ENCODE measurements around the gene USP47. TPM values are rescaled to one million over a fixed set of nuclear protein-coding genes. Genes with fewer than 3 reads are reported as not detected.
A peak's percentile ranks its signal among the peaks of the same experiment; 100 is the strongest.

USP47 gene
- total RNA-seq, 1 experiment from 2014 or later, result 37.5 TPM

DNA sequence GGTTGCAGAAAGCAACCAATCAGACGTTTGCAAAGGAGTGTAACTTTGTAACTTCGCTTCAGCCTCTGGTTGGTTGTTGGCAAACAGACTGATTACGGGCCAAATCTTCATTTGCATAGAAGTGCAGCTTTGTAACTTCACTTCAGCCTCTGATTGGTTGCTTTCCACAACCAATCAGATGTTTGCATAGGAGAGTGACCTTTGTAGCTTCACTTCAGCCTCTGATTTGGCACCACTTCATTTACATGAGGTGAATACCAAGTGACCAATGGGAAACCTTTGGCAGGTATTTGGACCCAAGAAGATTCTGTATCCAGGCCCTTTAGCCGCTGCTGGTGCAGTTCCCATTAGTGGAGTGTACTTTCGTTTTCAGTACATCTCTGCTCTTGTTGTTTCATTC, 16.0 kb downstream of the USP47 start:
- no peaks in the 10 kb centered on the region for H3K36me3 Mint-ChIP-seq (ENCODE audit: insufficient read depth, unreplicated experiment)
- H3K4me3 Mint-ChIP-seq (ENCODE audit: low read depth, unreplicated experiment), result peak overlapping the region; percentile 29
- no peaks in the 10 kb centered on the region for H3K27me3 Mint-ChIP-seq (ENCODE audit: unreplicated experiment)
- BruUV-seq (replicated peaks), result no TSS peak
- H3K27ac Mint-ChIP-seq (ENCODE audit: unreplicated experiment), result no peak overlapping the region
- TF ChIP-seq, protein P1, sequence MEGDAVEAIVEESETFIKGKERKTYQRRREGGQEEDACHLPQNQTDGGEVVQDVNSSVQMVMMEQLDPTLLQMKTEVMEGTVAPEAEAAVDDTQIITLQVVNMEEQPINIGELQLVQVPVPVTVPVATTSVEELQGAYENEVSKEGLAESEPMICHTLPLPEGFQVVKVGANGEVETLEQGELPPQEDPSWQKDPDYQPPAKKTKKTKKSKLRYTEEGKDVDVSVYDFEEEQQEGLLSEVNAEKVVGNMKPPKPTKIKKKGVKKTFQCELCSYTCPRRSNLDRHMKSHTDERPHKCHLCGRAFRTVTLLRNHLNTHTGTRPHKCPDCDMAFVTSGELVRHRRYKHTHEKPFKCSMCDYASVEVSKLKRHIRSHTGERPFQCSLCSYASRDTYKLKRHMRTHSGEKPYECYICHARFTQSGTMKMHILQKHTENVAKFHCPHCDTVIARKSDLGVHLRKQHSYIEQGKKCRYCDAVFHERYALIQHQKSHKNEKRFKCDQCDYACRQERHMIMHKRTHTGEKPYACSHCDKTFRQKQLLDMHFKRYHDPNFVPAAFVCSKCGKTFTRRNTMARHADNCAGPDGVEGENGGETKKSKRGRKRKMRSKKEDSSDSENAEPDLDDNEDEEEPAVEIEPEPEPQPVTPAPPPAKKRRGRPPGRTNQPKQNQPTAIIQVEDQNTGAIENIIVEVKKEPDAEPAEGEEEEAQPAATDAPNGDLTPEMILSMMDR (IDR thresholded peaks at IDR 0.05; ENCODE audit: unreplicated experiment), result no peak
- intact Hi-C loops (cut with micrococcal nuclease; ENCODE audit: unreplicated experiment), result no loop called here
- CTCF ChIA-PET, result interaction anchor here (1.1 to 1.4 kb wide), 3 partner anchors 8 to 109 kb away, joined by 4 read pairs; no protein-coding TSS in a partner anchor
- peaks cover 18% of the 10 kb centered on the region for H3K4me1 Mint-ChIP-seq (ENCODE audit: low read depth, unreplicated experiment)
- no peaks in the 10 kb centered on the region for H3K9me3 Mint-ChIP-seq (ENCODE audit: low read depth, unreplicated experiment)
- peak; percentile 23 for DNase-seq

DNA sequence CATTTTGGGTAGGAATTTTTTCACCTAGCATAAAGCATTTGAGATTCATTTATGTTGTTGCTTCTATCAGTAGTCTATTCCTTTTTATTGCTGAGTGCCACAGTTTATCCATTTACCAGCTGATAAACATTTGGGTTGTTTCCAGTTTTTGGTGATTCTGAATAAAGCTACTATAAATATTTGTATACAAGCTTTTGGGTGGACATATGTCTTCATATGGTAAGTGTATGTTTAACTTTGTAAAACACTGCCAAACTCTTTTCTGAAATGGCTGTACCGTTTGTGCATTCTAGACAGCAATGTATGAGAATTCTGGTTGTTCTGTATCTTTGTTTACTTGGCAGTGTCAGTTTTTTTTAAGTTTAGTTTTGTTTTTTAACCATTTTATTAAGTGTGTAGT, 16.9 kb downstream of the USP47 start:
- Mint-ChIP-seq H3K9me3 (ENCODE audit: low read depth, unreplicated experiment) (no peaks in the 10 kb centered on the region), H3K27ac (ENCODE audit: unreplicated experiment) (no peak overlapping the region), H3K27me3 (ENCODE audit: unreplicated experiment) (no peaks in the 10 kb centered on the region), H3K4me1 (ENCODE audit: low read depth, unreplicated experiment) (peaks cover 18% of the 10 kb centered on the region), H3K36me3 (ENCODE audit: insufficient read depth, unreplicated experiment) (no peaks in the 10 kb centered on the region), H3K4me3 (ENCODE audit: low read depth, unreplicated experiment) (peak overlapping the region; percentile 29)
- TF ChIP-seq, protein P1 (IDR thresholded peaks at IDR 0.05; ENCODE audit: unreplicated experiment), result no peak
- BruUV-seq (replicated peaks), result no TSS peak
- CTCF ChIA-PET, result no interaction called here
- intact Hi-C loops (cut with micrococcal nuclease; ENCODE audit: unreplicated experiment), result no loop called here
- no peak for DNase-seq

DNA sequence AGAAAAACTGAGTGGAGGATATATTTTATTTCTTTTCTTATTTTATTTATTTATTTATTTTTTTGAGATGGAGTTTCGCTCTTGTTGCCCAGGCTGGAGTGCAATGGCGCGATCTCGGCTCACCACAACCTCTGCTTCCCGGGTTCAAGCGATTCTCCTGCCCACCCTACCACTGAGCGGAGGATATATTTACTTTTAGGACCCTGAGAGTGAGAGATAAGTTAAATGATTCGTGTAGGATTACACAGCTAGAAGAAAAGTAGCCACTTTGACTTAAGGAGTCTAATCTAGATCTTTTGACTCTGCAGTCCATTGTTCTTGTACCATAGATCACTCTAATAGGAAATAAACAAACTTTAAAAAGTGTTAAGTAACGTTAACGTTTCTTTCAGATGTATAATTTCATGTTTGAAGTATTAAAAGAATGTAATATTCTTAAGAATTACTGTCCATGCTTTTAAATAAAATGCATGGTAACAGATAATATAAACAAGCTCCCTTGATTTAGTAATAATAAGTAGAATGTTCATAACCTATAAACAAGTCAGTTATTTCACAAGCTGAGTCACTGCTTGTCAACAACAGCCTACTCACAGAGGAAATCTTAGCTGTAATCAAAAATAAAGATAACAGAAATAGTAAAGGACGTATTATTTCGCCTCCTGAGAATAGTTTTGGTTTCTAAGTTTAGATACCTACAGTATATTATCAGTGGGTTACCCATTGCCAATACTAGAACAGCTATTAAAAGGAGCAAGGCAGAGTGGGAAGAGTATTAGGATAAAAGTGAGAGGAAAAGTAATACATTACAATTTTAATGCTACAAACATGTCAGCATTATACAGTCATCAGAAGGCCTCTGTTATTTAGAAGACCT, 18.6 kb downstream of the USP47 start:
- intact Hi-C loops (cut with micrococcal nuclease; ENCODE audit: unreplicated experiment), result no loop called here
- Mint-ChIP-seq H3K27me3 (ENCODE audit: unreplicated experiment) (no peaks in the 10 kb centered on the region), H3K4me1 (ENCODE audit: low read depth, unreplicated experiment) (peaks cover 17% of the 10 kb centered on the region), H3K36me3 (ENCODE audit: insufficient read depth, unreplicated experiment) (no peaks in the 10 kb centered on the region), H3K4me3 (ENCODE audit: low read depth, unreplicated experiment) (no peak overlapping the region), H3K27ac (ENCODE audit: unreplicated experiment) (no peak overlapping the region), H3K9me3 (ENCODE audit: low read depth, unreplicated experiment) (no peaks in the 10 kb centered on the region)
- TF ChIP-seq, protein P1 (IDR thresholded peaks at IDR 0.05; ENCODE audit: unreplicated experiment), result no peak
- BruUV-seq (replicated peaks), result no TSS peak
- CTCF ChIA-PET, result interaction anchor here (0.8 kb wide), 1 partner anchor 53 kb away, joined by 3 read pairs; no protein-coding TSS in a partner anchor
- no peak for DNase-seq

DNA sequence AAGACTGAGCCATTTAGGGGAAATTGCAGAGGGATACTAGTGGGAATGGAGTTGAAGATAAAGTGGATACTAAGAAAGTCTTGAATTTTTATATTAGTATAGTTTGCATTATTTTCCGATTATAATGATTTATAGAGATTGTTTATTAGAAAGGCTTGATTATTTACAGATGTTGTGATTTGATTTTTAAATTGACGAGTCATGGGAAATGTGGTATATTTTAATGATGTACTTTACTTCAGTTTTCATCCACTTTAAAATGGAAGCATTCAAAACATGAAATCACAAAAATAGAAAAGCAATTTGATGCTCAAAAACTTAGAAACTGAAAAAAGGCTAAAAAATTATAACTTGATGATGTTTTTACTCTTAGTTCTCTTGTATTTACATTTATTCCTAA, 21.2 kb downstream of the USP47 start:
- H3K9me3 Mint-ChIP-seq (ENCODE audit: low read depth, unreplicated experiment), result peaks cover 3% of the 10 kb centered on the region
- BruUV-seq (replicated peaks), result no TSS peak
- H3K27ac Mint-ChIP-seq (ENCODE audit: unreplicated experiment), result no peak overlapping the region
- no peaks in the 10 kb centered on the region for H3K27me3 Mint-ChIP-seq (ENCODE audit: unreplicated experiment)
- no peaks in the 10 kb centered on the region for H3K36me3 Mint-ChIP-seq (ENCODE audit: insufficient read depth, unreplicated experiment)
- H3K4me1 Mint-ChIP-seq (ENCODE audit: low read depth, unreplicated experiment), result peaks cover 9% of the 10 kb centered on the region
- CTCF ChIA-PET, result no interaction called here
- DNase-seq, result no peak
- intact Hi-C loops (cut with micrococcal nuclease; ENCODE audit: unreplicated experiment), result no loop called here
- TF ChIP-seq, protein P1 (IDR thresholded peaks at IDR 0.05; ENCODE audit: unreplicated experiment), result no peak
- H3K4me3 Mint-ChIP-seq (ENCODE audit: low read depth, unreplicated experiment), result no peak overlapping the region

All from Calu3 (cell line).